K562 (cell line): ENCODE measurements around the gene FLOT2. TPM values are rescaled to one million over a fixed set of nuclear protein-coding genes. Genes with fewer than 3 reads are reported as not detected.

Source experiments
- ARID3A ChIP-seq: IDR thresholded peaks from 2 replicates; pipeline ENCODE4 v1.6.1; 2012; ENCODE audit warnings: low read depth, low read length, improper control_type of control experiment, borderline replicate concordance
- CGGBP1 ChIP-seq: fragments of 250-450 bp; sonication (Bioruptor Pico); IDR thresholded peaks from 2 replicates; pipeline ENCODE4 v1.9.0; 2021; ENCODE audit warnings: mild to moderate bottlenecking
- CTBP1 ChIP-seq: fragments of 450-650 bp; IDR thresholded peaks from 2 replicates; pipeline ENCODE4 v1.6.1; 2016; ENCODE audit warnings: borderline replicate concordance
- E2F6 ChIP-seq, 2 experiments: IDR thresholded peaks; 2 replicates each; pipeline ENCODE4 v1.6.1; 2011; ENCODE audit warnings: borderline replicate concordance in 1 of 2, control low read depth in 1 of 2, low read depth in 1 of 2, low read length in 1 of 2, mild to moderate bottlenecking in 1 of 2, mixed read lengths in 1 of 2, moderate library complexity in 1 of 2; ENCODE audit not compliant: insufficient read depth in 1 of 2, insufficient read length in 1 of 2, poor library complexity in 1 of 2, severe bottlenecking in 1 of 2; ENCODE audit errors: extremely low read depth in 1 of 2
- EP400 ChIP-seq: fragments of 450-650 bp; IDR thresholded peaks from 2 replicates; pipeline ENCODE4 v1.6.1; 2017; ENCODE audit warnings: antibody characterized with exemption, mild to moderate bottlenecking, moderate library complexity
- FOXK1 ChIP-seq: sonication (generic); formaldehyde crosslinking; IDR thresholded peaks from 2 replicates; pipeline ENCODE4 v1.8.0; 2022; ENCODE audit warnings: missing genetic modification reagents, mild to moderate bottlenecking, borderline replicate concordance
- IRF1 ChIP-seq: sonication (generic); formaldehyde crosslinking; IDR thresholded peaks from 2 replicates; pipeline ENCODE4 v1.8.0; 2022; ENCODE audit warnings: missing genetic modification reagents, mild to moderate bottlenecking, borderline replicate concordance
- MAX ChIP-seq: sonication (generic); formaldehyde crosslinking; IDR thresholded peaks from 2 replicates; pipeline ENCODE4 v1.9.0; 2022; ENCODE audit warnings: mild to moderate bottlenecking, missing genetic modification reagents
- MNT ChIP-seq, 2 experiments: fragments of 450-650 bp; conservative IDR thresholded peaks; 2 replicates each; pipeline ENCODE4 v1.6.1; 2017; ENCODE audit warnings: mild to moderate bottlenecking in 2 of 2, moderate library complexity in 2 of 2
- NEUROD1 ChIP-seq: fragments of 150-350 bp; IDR thresholded peaks from 2 replicates; pipeline ENCODE4 v1.6.1; 2014; ENCODE audit warnings: borderline replicate concordance, low read length, low read depth; ENCODE audit not compliant: partially characterized antibody
- RFX5 ChIP-seq: IDR thresholded peaks from 2 replicates; pipeline ENCODE4 v1.6.1; 2011; ENCODE audit warnings: low read depth, mild to moderate bottlenecking, improper control_type of control experiment, low read length
- SUPT5H ChIP-seq: fragments of 450-650 bp; IDR thresholded peaks from 2 replicates; pipeline ENCODE4 v1.6.1; 2016
- TCF7L2 ChIP-seq: fragments of 150-350 bp; IDR thresholded peaks from 2 replicates; pipeline ENCODE4 v1.6.1; 2016; ENCODE audit warnings: low read depth, mild to moderate bottlenecking, low read length, moderate library complexity
- TFAP4 ChIP-seq: sonication (generic); formaldehyde crosslinking; IDR thresholded peaks from 2 replicates; pipeline ENCODE4 v1.8.0; 2022; ENCODE audit warnings: missing genetic modification reagents, mild to moderate bottlenecking, moderate library complexity, borderline replicate concordance
- WHSC1 ChIP-seq: IDR thresholded peaks from one replicate; pipeline ENCODE4 v1.6.1; 2012; ENCODE audit warnings: low read length, control low read depth, inconsistent platforms
- ZKSCAN1 ChIP-seq: fragments of 150-350 bp; IDR thresholded peaks from 2 replicates; pipeline ENCODE4 v1.6.1; 2016; ENCODE audit warnings: low read depth, low read length
- ZNF274 ChIP-seq: IDR thresholded peaks from 2 replicates; pipeline ENCODE4 v1.6.1; 2011; ENCODE audit warnings: low read depth, mild to moderate bottlenecking, low read length, moderate library complexity, borderline replicate concordance
- ZNF277 ChIP-seq: fragments of 250-450 bp; sonication (Bioruptor Pico); IDR thresholded peaks from 2 replicates; pipeline ENCODE4 v1.8.0; 2022; ENCODE audit warnings: inconsistent platforms, mild to moderate bottlenecking, moderate library complexity, borderline replicate concordance
- polyA plus RNA-seq, 8 experiments: library from polyadenylated mRNA; depleted of rRNA in 4 of 8; stranded (reverse) in 5 of 8; unstranded in 3 of 8; fragments of >200 nt; fragmentation: Nextera tagmentation in 2 of 8; fragmentation: Illumina TruSeq in 1 of 8; extraction: Ambion mirVana in 2 of 8; extraction: Trizol in 1 of 8; gene quantifications; 2 replicates each; pipeline versions ENCODE4 v1.2.1 to v1.2.3, GENCODE V29; 2011 to 2014; ENCODE audit warnings: inconsistent platforms in 1 of 8, missing spikeins in 1 of 8
- total RNA-seq, 7 experiments: library from RNA; depleted of rRNA in 6 of 7; stranded (reverse); fragments of >200 nt in 6 of 7; fragmentation: Illumina TruSeq in 2 of 7; extraction: Trizol in 2 of 7; gene quantifications; 2 replicates each; pipeline versions ENCODE4 v1.2.1 to v1.2.3, GENCODE V29; 2011 to 2021; ENCODE audit warnings: low replicate concordance in 1 of 7

FLOT2 gene
- total and polyA plus RNA-seq, 9 of the 15 experiments (the other 6 are each of a cell fraction or from before 2014, with no cell fraction given), result 17.5 to 138 (median 41.7) TPM

GRCh38 chr17:28912281-28912937 is 14.9 kb upstream of the FLOT2 start (continued):
- no peak for TF ChIP-seq RFX5
- no peak for TF ChIP-seq WHSC1
- TF ChIP-seq ZNF274, result no peak
- peak; percentile 73; the same call in 1 of the 2 replicates for TF ChIP-seq ZKSCAN1
- TF ChIP-seq ARID3A, result peak; percentile 63; the same call in 1 of the 2 replicates
- TF ChIP-seq IRF1 (CRISPR knock-in tag), result no peak
- TF ChIP-seq SUPT5H, result 0 out of 2 replicates have a peak, but pooled peaks have one; percentile 37
- no peak for TF ChIP-seq E2F6 (IDR thresholded peaks at IDR 0.05; ENCODE audit: borderline replicate concordance in 1 of 2, extremely low read depth in 1 of 2, insufficient read depth in 1 of 2, insufficient read length in 1 of 2, low read depth in 1 of 2, low read length in 1 of 2, poor library complexity in 1 of 2, severe bottlenecking in 1 of 2)
- TF ChIP-seq CGGBP1 (CRISPR knock-in tag), result no peak
- no peak for TF ChIP-seq FOXK1 (CRISPR knock-in tag)
- peak; percentile 94 for TF ChIP-seq TFAP4 (CRISPR knock-in tag)
- peak; percentile 53 to 76 for TF ChIP-seq MNT (conservative IDR thresholded peaks at IDR 0.05)
- TF ChIP-seq ZNF277, result no peak
- 0 out of 2 replicates have a peak, but pooled peaks have one; percentile 29 for TF ChIP-seq EP400
- peak; percentile 50; the same call in 1 of the 2 replicates for TF ChIP-seq MAX (CRISPR knock-in tag)
- TF ChIP-seq NEUROD1, result peak; percentile 79
- TF ChIP-seq TCF7L2, result no peak
- TF ChIP-seq CTBP1, result peak; percentile 80; the same call in 1 of the 2 replicates
